HUES6 (cell line): ENCODE results near the gene RIMS3.
"Not testable (repeated sequence)": the region's sequence is repeated elsewhere in the genome, so short reads cannot be mapped to it uniquely, and the experiment has no call there.

Source experiments
- H3K27ac ChIP-seq: 2 replicates; pipeline ENCODE4 v1.7.0; 2013; ENCODE audit warnings: low read depth, mild to moderate bottlenecking, low read length, inconsistent platforms
- H3K27me3 ChIP-seq: 2 replicates; pipeline ENCODE4 v1.6.1; 2013; ENCODE audit warnings: low read length; ENCODE audit not compliant: control insufficient read depth, insufficient read depth
- H3K36me3 ChIP-seq: 2 replicates; pipeline ENCODE4 v1.6.1; 2013; ENCODE audit warnings: low read length; ENCODE audit not compliant: control insufficient read depth, insufficient read depth
- H3K4me1 ChIP-seq: 2 replicates; pipeline ENCODE4 v1.6.1; 2013; ENCODE audit warnings: low read length; ENCODE audit not compliant: control insufficient read depth, insufficient read depth
- H3K4me3 ChIP-seq: 2 replicates; pipeline ENCODE4 v1.5.1; 2013; ENCODE audit warnings: low read depth, low read length
- H3K9ac ChIP-seq: one replicate; pipeline ENCODE4 v1.6.1; 2013; ENCODE audit warnings: mild to moderate bottlenecking, low read length
- H3K9me3 ChIP-seq: 2 replicates; pipeline ENCODE4 v1.6.1; 2013; ENCODE audit warnings: low read depth, low read length; ENCODE audit not compliant: control insufficient read depth, insufficient read depth

RIMS3 gene

GRCh38 chr1:40638097-40639036, 27.1 kb downstream of the RIMS3 start:
- Histone ChIP-seq H3K4me1 (no peaks in the 10 kb centered on the region), H3K4me3 (no peak overlapping the region), H3K27me3 (no peaks in the 10 kb centered on the region), H3K9me3 (no peaks in the 10 kb centered on the region), H3K36me3 (no peaks in the 10 kb centered on the region; the same call in 1 of the 2 replicates), H3K27ac (no peak overlapping the region), H3K9ac (no peak overlapping the region)

- no peak overlapping the region for H3K27ac ChIP-seq
Measured at GRCh38 chr1:40637470-40638007, 27.9 kb downstream of the RIMS3 start.

GRCh38 chr1:40636777-40637176, 28.7 kb downstream of the RIMS3 start:
- Histone ChIP-seq H3K9ac (no peak overlapping the region), H3K27ac (no peak overlapping the region), H3K36me3 (no peaks in the 10 kb centered on the region; the same call in 1 of the 2 replicates), H3K4me1 (no peaks in the 10 kb centered on the region), H3K4me3 (no peak overlapping the region), H3K27me3 (no peaks in the 10 kb centered on the region), H3K9me3 (no peaks in the 10 kb centered on the region)

More at GRCh38 chr1:40637470-40638007, 27.9 kb downstream of the RIMS3 start:
- H3K36me3 ChIP-seq, result no peaks in the 10 kb centered on the region; the same call in 1 of the 2 replicates
- H3K4me3 ChIP-seq, result no peak overlapping the region
- H3K9me3 ChIP-seq, result no peaks in the 10 kb centered on the region
- no peaks in the 10 kb centered on the region for H3K4me1 ChIP-seq
- H3K9ac ChIP-seq, result no peak overlapping the region
- no peaks in the 10 kb centered on the region for H3K27me3 ChIP-seq

- Histone ChIP-seq H3K4me1 (no peaks in the 10 kb centered on the region; the same call in 1 of the 2 replicates), H3K27ac (no peak overlapping the region), H3K9me3 (no peaks in the 10 kb centered on the region), H3K36me3 (no peaks in the 10 kb centered on the region; the same call in 1 of the 2 replicates), H3K4me3 (no peak overlapping the region), H3K9ac (no peak overlapping the region), H3K27me3 (no peaks in the 10 kb centered on the region)
Measured at GRCh38 chr1:40635763-40636500, 29.6 kb downstream of the RIMS3 start.

- Histone ChIP-seq H3K27ac (no peak overlapping the region), H3K9me3 (no peaks in the 10 kb centered on the region), H3K4me1 (no peaks in the 10 kb centered on the region; the same call in 1 of the 2 replicates), H3K9ac (no peak overlapping the region), H3K36me3 (no peaks in the 10 kb centered on the region), H3K4me3 (no peak overlapping the region), H3K27me3 (no peaks in the 10 kb centered on the region)
Measured at GRCh38 chr1:40634901-40635655, 30.4 kb downstream of the RIMS3 start.

GRCh38 chr1:40633931-40634376, 31.5 kb downstream of the RIMS3 start:
- H3K4me3 ChIP-seq, result no peak overlapping the region
- no peak overlapping the region for H3K27ac ChIP-seq
- H3K4me1 ChIP-seq, result no peaks in the 10 kb centered on the region; the same call in 1 of the 2 replicates
- no peaks in the 10 kb centered on the region for H3K36me3 ChIP-seq
- no peak overlapping the region for H3K9ac ChIP-seq
- H3K27me3 ChIP-seq, result no peaks in the 10 kb centered on the region
- no peaks in the 10 kb centered on the region for H3K9me3 ChIP-seq

- H3K9me3 ChIP-seq, result no peaks in the 10 kb centered on the region
- H3K9ac ChIP-seq, result no peak overlapping the region
- H3K4me1 ChIP-seq, result no peaks in the 10 kb centered on the region; the same call in 1 of the 2 replicates
- no peaks in the 10 kb centered on the region for H3K27me3 ChIP-seq
- H3K36me3 ChIP-seq, result no peaks in the 10 kb centered on the region
- no peak overlapping the region for H3K27ac ChIP-seq
- H3K4me3 ChIP-seq, result no peak overlapping the region
Measured at GRCh38 chr1:40633523-40633922, 32.0 kb downstream of the RIMS3 start.

GRCh38 chr1:40630488-40631223, 34.8 kb downstream of the RIMS3 start:
- no peaks in the 10 kb centered on the region for H3K27me3 ChIP-seq
- no peak overlapping the region for H3K9ac ChIP-seq
- H3K4me3 ChIP-seq, result no peak overlapping the region
- peaks cover 3% of the 10 kb centered on the region for H3K36me3 ChIP-seq
- no peaks in the 10 kb centered on the region; the same call in 1 of the 2 replicates for H3K4me1 ChIP-seq
- H3K9me3 ChIP-seq, result no peaks in the 10 kb centered on the region
- H3K27ac ChIP-seq, result no peak overlapping the region

- not testable (repeated sequence) for H3K4me3 ChIP-seq, H3K4me1 ChIP-seq
Measured at GRCh38 chr1:40629546-40629945, 35.9 kb downstream of the RIMS3 start.

GRCh38 chr1:40628903-40629292, 36.6 kb downstream of the RIMS3 start:
- Histone ChIP-seq H3K27me3 (no peaks in the 10 kb centered on the region), H3K27ac (no peak overlapping the region), H3K36me3 (peaks cover 3% of the 10 kb centered on the region), H3K4me1 (no peaks in the 10 kb centered on the region; the same call in 1 of the 2 replicates), H3K4me3 (no peak overlapping the region), H3K9me3 (no peaks in the 10 kb centered on the region), H3K9ac (no peak overlapping the region)

More at GRCh38 chr1:40629546-40629945, 35.9 kb downstream of the RIMS3 start:
- H3K27ac ChIP-seq, H3K27me3 ChIP-seq, H3K9me3 ChIP-seq, H3K36me3 ChIP-seq, H3K9ac ChIP-seq: not testable (repeated sequence)
